ENCODE measurements around the gene GALNT2. TPM values are rescaled to one million over a fixed set of nuclear protein-coding genes. Genes with fewer than 3 reads are reported as not detected.

The GALNT2 gene
- total RNA-seq, 3 donors from 2014 or later = 29.5 to 59.1 (median 55.2) TPM

DNA sequence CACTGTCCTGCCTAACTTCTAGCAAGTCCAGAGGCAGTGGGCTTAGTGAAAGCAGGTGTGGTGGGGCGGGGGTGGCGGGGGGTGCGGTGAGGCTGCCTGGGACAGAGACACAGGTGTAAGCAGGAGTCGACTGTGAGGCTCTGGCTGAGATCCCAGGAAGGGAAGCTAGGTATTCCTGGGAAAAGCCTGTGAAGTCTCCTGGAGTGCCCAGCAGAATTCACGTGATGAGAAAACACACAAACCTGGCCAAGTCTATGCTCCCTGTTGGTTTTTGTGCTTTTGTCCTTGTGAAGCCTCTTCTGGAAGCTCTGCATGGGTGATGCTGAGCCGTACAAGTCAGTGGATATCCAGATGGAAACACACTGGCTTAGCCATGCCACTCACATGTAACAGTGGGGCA is 5.3 kb downstream of the GALNT2 start:
- DNase-seq (no peak), ATAC-seq (no peak)
- no peak overlapping the region for H3K4me3 ChIP-seq
- TF ChIP-seq, protein P1, sequence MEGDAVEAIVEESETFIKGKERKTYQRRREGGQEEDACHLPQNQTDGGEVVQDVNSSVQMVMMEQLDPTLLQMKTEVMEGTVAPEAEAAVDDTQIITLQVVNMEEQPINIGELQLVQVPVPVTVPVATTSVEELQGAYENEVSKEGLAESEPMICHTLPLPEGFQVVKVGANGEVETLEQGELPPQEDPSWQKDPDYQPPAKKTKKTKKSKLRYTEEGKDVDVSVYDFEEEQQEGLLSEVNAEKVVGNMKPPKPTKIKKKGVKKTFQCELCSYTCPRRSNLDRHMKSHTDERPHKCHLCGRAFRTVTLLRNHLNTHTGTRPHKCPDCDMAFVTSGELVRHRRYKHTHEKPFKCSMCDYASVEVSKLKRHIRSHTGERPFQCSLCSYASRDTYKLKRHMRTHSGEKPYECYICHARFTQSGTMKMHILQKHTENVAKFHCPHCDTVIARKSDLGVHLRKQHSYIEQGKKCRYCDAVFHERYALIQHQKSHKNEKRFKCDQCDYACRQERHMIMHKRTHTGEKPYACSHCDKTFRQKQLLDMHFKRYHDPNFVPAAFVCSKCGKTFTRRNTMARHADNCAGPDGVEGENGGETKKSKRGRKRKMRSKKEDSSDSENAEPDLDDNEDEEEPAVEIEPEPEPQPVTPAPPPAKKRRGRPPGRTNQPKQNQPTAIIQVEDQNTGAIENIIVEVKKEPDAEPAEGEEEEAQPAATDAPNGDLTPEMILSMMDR (IDR thresholded peaks at IDR 0.05) = no peak
- intact Hi-C loops (cut with DNase I, micrococcal nuclease) = no loop called here
- peaks cover 12% of the 10 kb centered on the region for H3K4me1 ChIP-seq (ENCODE audit: low read depth)
- no peaks in the 10 kb centered on the region for H3K36me3 ChIP-seq (ENCODE audit: low read depth)
- no peaks in the 10 kb centered on the region for H3K9me3 ChIP-seq

DNA sequence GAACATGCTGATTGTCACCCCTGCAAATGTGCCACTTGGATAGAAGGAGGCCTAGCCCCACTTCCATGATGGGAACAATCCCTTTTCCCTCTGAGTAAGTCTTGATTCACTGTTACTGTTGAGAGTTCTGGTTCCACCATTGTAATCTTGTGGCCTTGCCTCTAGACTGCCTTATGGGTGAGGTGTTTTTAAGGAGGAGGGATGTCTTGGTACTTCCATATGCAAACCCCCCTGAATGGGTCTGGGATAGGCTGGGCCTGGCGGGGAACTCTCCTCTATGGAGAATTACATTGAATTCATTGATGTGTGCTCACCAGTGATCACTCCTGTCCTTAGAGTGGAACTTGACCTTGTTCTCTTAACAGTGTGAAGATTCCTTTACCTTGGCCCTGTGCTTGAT is 5.8 kb downstream of the GALNT2 start:
- Histone ChIP-seq H3K9me3 (no peaks in the 10 kb centered on the region), H3K36me3 (ENCODE audit: low read depth) (no peaks in the 10 kb centered on the region), H3K4me3 (no peak overlapping the region), H3K4me1 (ENCODE audit: low read depth) (peaks cover 12% of the 10 kb centered on the region)
- ATAC-seq (no peak), DNase-seq (no peak)
- intact Hi-C loops (cut with DNase I, micrococcal nuclease) = no loop called here
- TF ChIP-seq, protein P1 (IDR thresholded peaks at IDR 0.05) = no peak

DNA sequence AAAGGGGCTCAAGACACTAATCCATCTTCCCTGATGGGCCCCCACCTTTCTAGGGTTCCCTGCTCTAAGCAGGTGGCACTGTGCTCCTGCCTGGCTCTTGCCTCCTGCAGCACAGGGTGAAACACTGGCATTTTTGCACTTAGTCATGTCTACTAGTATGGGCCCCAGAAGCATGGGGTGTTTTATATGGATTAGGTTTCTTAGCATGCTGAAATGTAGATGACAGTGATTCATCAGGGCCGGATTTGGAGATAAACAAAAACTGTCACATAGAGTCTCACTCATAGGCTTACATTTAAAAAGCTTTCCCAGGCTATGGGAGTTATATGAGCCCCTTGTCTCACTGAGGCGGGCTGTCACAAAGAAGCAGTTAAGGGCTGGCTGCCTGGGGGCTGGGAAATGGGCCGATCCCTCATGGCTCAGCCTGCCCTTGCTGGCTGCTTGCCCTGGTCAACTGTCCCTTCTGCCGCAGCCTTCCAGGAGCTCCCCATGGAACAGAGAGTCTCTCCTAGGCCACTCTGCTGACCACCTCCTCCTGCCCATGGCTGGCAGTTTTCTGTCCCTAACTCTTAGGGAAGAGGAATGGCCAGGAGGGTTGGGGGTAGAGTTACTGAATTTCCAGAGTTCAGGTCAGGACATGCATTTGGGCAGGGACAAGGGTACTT is 6.5 kb downstream of the GALNT2 start:
- H3K9me3 ChIP-seq = no peaks in the 10 kb centered on the region
- no peak overlapping the region for H3K4me3 ChIP-seq
- TF ChIP-seq, protein P1 (IDR thresholded peaks at IDR 0.05) = no peak
- DNase-seq (no peak), ATAC-seq (no peak)
- intact Hi-C loops (cut with DNase I, micrococcal nuclease) = no loop called here
- no peaks in the 10 kb centered on the region for H3K36me3 ChIP-seq (ENCODE audit: low read depth)
- peaks cover 12% of the 10 kb centered on the region for H3K4me1 ChIP-seq (ENCODE audit: low read depth)

DNA sequence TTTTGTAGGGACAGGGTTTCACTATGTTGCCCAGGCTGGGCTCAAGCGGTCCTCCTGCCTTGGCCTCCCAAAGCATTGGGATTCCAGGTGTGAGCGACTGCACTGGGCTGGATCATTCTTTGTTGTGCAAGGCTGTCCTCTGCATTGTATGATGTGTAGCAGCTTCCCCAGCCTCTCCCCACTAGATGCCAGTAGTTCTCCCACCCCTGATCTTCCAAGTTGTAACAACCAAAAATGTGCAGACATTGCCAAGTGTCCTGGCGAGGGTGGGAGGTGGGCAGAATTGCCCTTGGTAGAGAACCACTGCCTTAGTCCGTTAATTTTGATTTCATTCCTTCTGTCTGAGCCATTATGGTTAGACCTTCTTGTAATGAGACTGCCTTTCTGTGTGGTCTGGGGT is 7.2 kb downstream of the GALNT2 start:
- no peaks in the 10 kb centered on the region for H3K9me3 ChIP-seq
- peaks cover 4% of the 10 kb centered on the region for H3K4me1 ChIP-seq (ENCODE audit: low read depth)
- DNase-seq (no peak), ATAC-seq (no peak)
- TF ChIP-seq, protein P1 (IDR thresholded peaks at IDR 0.05) = no peak
- H3K4me3 ChIP-seq = no peak overlapping the region
- intact Hi-C loops (cut with DNase I, micrococcal nuclease) = no loop called here
- no peaks in the 10 kb centered on the region for H3K36me3 ChIP-seq (ENCODE audit: low read depth)

DNA sequence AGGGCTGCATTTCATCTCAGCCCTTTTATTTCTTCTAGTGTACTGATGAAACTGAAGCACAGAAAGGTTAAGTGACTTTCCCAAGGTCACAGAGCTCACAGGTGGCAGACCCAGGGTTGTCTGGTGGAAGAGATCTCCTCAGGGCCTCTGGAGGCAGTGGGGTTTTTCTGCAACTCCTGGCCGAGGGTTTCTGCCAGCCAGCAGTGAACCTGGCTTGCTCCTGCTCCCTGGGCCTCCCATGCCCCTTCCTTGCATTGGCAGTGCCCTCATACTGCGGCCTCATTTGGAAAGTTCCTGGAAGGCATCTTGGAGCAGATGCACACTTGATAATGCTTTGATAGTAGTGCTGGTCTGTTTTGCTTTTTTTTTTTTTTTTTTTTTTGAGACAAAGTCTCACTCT is 7.7 kb downstream of the GALNT2 start:
- Histone ChIP-seq H3K9me3 (no peaks in the 10 kb centered on the region), H3K4me3 (no peak overlapping the region), H3K4me1 (ENCODE audit: low read depth) (no peaks in the 10 kb centered on the region), H3K36me3 (ENCODE audit: low read depth) (no peaks in the 10 kb centered on the region)
- ATAC-seq = no peak
- TF ChIP-seq, protein P1 (IDR thresholded peaks at IDR 0.05) = no peak
- DNase-seq = no peak
- intact Hi-C loops (cut with DNase I, micrococcal nuclease) = no loop called here

DNA sequence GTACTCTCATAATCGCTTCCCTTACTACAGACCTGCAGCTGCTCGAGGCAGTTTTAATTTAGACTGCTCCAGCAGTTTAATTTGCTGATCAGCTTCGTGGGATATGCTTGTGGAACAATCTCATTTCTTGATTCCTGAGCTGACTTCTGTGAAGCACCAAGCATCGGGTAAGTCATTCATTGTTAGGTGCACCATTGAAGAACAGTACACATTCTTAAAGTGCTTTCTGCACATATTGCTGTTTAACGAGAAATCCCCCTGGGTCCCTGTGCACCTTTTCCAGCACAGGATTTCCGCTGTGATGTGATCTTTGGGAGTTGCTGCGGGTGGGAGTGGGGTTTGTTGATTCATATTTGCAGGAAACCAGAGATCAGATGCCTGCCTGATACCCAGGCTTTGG is 9.1 kb downstream of the GALNT2 start:
- no peak overlapping the region for H3K4me3 ChIP-seq
- TF ChIP-seq, protein P1 (IDR thresholded peaks at IDR 0.05) = no peak
- H3K36me3 ChIP-seq (ENCODE audit: low read depth) = no peaks in the 10 kb centered on the region
- DNase-seq (no peak), ATAC-seq (no peak)
- no peaks in the 10 kb centered on the region for H3K9me3 ChIP-seq
- H3K4me1 ChIP-seq (ENCODE audit: low read depth) = no peaks in the 10 kb centered on the region
- intact Hi-C loops (cut with DNase I, micrococcal nuclease) = no loop called here

Measured in mucosa of descending colon (tissue), 3 donors.